HuH-7 (cell line): ENCODE measurements around the gene KRT32.

Source experiments
- DNase-seq: peaks from one replicate; pipeline ENCODE4 v3.0.0; 2011; ENCODE audit warnings: low spot score

The KRT32 gene

GRCh38 chr17:41466988-41467387 is at the start of gene KRT32:
Gene KRT32, minus strand, starts transcription at chr17:41467386. Its CDS starts 61 bp downstream, at chr17:41467325.
- DNase-seq = no peak

DNA sequence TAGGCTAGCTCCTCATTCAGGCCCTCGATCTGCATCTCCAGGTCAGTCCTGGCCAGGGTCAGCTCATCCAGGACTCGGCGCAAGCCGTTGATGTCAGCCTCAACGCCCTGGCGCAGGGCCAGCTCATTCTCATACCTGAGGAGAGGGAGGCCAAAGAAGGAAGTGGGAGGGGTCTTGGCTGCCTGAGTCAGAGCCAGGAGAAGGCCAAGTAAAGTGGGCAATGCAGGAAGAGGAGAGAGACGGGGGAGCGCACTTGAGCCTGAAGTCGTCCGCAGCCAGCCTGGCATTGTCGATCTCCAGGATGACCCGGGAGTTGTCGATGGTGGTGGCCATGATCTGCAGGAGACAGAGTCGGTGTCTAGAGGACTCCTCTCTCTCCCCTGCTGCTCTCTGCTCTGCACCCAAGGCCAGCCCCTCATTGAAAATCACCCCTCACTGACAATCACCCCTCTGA is 49.7 kb upstream of the KRT32 start:
- no peak for DNase-seq

- DNase-seq = no peak
Observed at GRCh38 chr17:41516147-41516829, 49.1 kb upstream of the KRT32 start.

DNA sequence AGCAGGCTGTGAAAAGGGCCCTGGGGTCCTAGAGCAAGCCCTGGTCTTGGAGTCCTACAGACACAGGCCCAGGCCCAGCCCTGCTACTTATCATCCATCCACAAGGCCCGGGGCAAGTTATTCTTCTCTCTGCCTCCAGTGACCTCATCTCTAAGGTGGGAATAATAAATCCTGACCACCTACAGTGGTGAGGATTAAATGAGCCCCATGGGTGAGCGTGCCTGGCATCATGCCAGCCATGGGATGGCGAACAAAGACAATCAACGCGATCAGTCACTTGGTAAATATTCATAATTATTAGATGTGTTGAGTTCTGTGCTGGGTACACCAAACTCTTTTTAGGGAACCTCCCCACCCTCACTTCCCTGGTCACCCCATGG is 46.0 kb upstream of the KRT32 start:
- no peak for DNase-seq

DNA sequence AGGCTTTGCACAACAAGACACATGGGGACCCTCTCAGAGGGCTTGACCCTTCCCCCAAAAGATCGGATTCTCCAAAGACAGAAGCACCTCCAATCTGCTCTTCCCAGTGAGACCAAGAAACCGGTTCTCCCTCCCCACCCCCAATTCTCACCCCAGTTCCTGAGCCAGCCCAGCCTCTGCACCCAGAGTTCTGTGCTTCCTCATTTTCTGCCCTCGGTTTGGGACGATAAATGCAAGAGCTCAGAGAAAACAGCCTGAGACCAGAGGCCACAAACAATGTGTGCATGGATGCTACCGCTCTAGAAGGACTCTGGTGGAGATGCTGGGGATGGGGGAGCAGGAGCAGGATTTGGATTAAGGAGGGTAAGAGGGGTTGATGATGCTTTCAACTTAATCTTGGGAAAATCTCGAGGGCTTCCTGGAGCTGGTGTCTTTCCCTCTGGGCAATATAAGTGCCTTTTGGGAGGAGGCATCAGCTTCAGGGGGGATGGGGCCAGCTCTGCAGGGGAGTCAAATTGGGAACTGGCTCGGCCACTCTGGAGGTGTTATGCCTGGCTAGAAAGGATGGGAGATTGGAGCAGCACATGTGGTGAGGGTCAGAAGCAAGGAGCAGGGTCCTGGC is 45.5 kb upstream of the KRT32 start:
- no peak for DNase-seq

- no peak for DNase-seq
Observed at GRCh38 chr17:41511716-41512115, 44.5 kb upstream of the KRT32 start.

GRCh38 chr17:41511116-41511515 is 43.9 kb upstream of the KRT32 start:
- DNase-seq = no peak

DNA sequence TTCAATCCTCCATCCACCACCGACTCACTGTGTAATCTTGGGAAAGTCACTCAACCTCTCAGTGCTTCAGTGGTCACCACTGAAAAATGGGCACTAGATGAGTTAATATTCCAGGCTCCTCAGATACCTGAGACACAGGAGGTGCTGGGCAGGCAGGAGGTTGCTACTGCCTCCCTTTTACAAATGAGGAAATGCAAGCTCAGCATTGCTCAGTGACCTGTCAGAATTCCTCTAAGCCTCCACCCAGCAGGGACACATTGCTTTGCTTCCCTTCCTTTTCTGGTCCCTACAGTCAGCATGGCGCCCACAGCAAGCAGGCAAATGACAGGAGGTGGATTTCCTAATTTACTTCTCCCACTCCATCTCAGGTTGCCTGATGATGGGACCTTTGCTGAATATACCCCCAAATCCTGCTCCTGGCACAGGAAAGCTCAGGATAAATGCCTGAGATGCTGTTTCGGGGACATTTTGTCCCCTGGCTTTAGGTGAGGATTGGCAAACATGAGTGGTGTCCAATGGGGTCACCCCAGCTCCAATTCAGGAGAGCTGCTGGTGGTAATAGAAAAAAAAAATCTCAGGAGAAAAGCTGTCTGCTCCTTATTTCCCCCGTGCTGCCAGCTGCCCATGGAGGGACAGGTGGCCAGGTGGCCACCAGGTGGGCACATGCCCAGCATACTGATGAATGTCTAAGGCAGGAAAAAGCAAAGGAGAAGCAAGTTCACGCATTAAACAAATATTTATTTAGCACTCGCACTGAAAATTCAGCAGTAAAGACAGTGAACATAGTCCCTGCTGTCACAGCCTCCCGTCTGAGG is 43.3 kb upstream of the KRT32 start:
- no peak for DNase-seq

- no peak for DNase-seq
Observed at GRCh38 chr17:41507315-41507880, 40.2 kb upstream of the KRT32 start.

- DNase-seq = no peak
Observed at GRCh38 chr17:41505809-41506767, 38.9 kb upstream of the KRT32 start.

DNA sequence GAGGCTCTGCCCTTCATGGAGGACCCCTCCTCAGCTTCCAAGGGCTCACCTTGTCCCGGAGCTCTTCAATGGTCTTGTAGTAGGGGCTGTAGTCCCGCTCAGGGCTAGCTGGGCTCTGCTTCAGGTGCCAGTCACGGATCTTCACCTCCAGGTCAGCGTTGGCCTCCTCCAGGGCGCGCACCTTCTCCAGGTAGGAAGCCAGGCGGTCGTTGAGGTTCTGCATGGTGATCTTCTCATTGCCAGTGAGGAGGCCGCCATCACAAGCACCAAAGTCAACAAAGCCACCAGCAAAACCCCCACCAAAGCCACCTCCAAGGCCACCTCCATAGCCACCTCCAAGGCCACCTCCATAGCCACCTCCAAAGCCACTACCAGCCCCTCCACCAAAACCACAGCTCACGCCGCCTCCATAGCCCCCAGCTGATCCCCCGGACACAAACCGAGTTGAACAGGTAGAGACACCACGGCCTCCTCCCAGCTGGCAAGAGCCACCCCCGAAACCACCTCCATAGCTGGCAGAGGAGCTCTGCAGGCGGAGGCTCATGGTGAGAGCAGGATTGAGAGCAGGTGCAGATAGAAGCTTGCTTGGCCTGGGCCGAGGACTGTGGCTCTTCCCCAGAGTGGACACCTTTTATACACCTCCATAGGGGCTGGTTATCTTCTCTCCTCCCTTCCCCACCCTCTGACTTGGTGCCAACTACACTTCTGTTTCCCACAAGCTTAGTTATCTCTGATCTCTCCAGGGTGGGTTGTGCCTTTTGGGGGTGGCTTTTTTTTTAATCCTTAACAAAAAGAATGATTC is 38.0 kb upstream of the KRT32 start, which contains the start of gene KRT13:
Gene KRT13 (minus strand): TSS at position 606 of the 802 bp plus-strand sequence. CDS start 62 bp downstream, at position 544.
- no peak for DNase-seq

- no peak for DNase-seq
Observed at GRCh38 chr17:41504246-41504977, 37.2 kb upstream of the KRT32 start.

DNA sequence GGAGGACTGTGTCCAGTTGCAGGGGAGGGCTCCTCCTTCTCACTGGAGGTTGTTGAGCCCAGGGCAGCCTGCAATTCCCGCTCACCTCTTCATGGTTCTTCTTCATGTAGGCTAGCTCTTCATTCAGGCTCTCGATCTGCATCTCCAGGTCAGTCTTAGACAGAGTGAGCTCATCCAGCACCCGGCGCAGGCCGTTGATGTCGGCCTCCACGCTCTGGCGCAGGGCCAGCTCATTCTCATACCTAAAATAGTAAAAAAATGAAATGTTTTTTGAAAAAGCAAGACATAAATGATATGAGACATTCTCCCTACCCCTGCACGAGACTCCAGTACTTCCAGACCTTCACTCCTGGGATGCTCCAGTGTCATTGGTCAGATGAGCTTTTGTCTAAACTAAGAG is 36.0 kb upstream of the KRT32 start:
- no peak for DNase-seq

GRCh38 chr17:41500131-41500911 is 33.1 kb upstream of the KRT32 start:
- DNase-seq = no peak

DNA sequence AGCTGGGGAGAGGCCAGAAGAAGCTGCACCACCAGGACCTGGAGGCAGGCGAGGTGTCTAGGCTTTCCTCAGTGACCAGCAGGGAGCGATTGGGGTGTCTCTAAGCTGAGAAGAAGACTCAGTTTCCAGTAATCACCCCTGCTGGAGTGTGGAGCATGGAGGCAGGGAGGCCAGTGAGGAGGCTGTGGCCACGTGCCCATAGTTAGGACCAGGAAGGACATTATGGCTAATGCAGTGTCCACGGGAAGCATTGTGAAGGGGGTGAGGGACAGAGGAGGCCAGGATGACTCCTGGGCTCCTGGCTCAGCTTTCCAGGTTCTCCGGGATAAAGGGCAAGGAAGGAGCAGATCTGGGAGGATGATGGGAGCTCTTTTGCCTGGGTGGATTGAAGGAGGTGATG is 32.5 kb upstream of the KRT32 start:
- DNase-seq = no peak

DNA sequence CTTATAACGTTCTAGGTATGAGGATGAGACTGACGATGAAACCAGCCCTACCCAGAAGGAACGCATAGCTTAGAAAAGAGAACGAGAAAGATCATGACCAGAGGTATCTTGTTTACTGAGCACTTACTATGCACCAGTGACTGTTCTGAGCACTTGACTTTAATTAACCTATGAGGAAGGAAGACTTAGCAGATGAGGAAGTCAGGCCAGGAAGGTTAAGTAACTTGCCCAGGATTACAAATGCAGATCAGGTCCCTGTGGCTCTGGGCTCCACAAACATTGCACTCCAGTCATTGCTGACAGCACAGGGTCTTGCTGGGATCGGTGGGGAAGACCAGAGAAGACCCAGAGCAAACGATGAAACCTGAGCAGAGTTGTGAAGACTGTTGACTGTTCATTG is 31.1 kb upstream of the KRT32 start:
- DNase-seq = no peak

DNA sequence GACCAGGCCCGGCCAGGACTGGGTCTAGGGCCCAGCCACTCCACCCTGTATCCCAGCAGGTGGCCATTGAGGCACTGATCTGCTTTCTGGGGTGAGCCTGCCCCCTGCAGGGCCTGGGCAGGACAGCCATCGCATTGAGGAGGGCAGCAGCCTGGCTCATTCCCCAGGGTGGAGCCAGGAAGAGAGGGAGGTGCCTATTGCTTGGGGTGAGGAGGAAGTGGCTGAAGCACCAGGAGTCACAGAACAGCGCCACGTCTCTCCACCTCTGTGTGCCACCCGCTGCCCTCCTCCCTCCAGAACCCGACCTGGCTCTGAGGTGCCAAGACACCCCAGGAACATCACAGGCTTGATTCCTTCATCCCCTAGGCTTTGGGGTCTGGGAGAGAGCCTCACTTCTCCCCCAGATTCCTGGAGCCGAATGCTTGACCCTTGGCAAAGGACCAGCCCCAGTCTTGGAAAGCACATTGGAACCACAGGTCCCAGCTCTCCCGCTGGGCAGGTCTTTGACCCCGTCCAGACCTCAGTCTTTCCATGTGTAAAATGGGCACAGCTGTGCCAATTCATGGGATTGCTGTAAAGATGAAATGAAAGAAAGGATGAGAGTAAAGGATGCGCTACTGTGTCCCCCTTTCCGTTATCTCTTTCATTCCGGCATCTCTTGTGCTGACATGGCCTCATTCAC is 29.8 kb upstream of the KRT32 start:
- DNase-seq = peak; percentile 73

DNA sequence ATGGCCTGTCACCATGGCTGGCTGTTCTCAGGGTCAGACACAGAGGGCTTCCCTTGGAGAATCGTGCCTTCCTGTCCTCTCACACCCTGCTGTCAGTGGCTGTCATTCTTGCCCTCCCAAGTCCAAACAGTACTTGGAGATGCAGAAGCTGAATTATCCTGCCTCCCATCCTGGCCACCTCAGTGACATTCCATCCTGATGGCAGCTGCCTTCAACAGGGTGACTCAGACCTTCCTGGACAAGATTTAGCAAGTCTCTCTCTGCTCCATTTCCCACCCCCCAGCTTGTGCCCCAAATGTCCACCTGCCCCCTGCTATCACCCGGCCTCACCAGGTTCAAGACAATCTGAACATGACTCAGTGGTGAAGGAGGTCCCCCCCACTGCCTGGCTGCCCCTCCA is 27.3 kb upstream of the KRT32 start:
- no peak for DNase-seq
